Measurements from ENCODE around the gene CDKAL1.

DNA sequence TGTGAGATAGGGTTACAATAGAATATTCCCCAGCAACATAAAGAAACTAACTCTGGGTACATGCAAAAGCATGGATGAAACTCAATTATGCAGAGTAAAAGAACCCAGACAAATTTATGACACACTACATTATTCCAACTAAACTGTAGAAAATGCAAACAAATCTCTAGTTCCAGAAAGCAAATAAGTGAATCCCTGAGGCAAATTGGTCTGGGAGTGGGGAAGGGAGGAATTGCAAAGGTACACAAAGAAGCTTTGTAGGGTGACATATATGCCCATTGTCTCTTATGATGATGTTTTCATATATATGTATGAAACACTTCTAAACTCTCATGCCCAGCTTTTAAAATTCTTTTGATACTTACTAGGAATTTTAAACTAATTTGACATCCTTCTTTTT is 266.0 kb downstream of the CDKAL1 start:
- no peak for TF ChIP-seq ZNF274 (IDR thresholded peaks at IDR 0.05; ENCODE audit: low read depth, low read length)
- no peak for TF ChIP-seq YY1 (IDR thresholded peaks at IDR 0.05; ENCODE audit: insufficient read depth, insufficient read length)
- no peak for TF ChIP-seq SUZ12 (IDR thresholded peaks at IDR 0.05; ENCODE audit: extremely low read depth, insufficient read depth, insufficient read length)
